Stimulated activated CD4-positive, alpha-beta T cell treated with anti-CD3 and anti-CD28 coated beads, Interleukin-4, amount 100 ng/mL, for 24 hours (primary cell): ENCODE measurements around the gene PSMF1.

Experiments
- DNase-seq: peaks from one replicate; pipeline ENCODE4 v3.0.0-alpha.2; 2020

PSMF1 gene

GRCh38 chr20:1118336-1119127, at the start of gene PSMF1:
Gene PSMF1 (plus strand): TSS chr20:1118602. CDS start chr20:1118774, 172 bp downstream.
- DNase-seq: peak; percentile 95

GRCh38 chr20:1072258-1072657, 46.1 kb upstream of the PSMF1 start:
- DNase-seq: no peak

DNA sequence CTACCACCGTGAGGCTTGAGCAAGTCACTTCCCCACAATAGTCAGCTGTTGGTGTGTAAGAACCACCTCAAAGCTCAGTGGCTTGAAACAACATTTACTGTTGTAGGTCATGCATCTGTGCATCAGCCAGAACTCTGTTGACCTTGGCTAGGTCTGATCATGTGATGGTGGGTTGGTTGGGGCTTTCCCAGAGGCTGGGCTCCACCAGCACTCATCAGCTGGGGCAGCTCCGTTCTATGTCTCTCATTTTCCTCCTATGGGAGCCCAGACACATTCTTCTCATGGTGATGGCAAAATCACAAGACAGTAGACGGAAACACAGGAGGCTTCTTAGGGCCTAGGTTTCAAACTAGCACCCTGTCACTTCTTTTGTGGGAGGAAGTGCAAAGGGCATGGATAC, 42.8 kb upstream of the PSMF1 start:
- DNase-seq: no peak

DNA sequence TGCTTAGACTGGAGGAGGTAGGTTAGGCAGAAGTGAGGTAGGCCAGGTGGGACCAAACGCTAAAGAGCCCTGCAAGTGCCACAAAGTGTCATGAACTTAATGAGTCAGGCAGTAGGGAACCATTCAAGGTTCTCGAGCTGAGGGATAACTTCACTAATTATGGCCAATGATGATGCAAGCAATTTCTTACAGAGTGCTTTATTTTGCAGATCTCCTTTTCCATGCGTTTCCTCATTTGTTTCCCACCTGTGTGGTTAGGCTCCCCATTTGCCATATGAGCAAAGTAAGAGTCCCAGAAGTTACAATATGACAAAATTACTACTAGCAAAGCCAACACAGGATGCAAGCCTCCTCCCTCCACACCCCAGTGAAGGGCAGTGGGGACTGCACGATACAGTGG, 36.5 kb upstream of the PSMF1 start:
- no peak for DNase-seq

GRCh38 chr20:1083431-1084080, 34.8 kb upstream of the PSMF1 start:
- no peak for DNase-seq

DNA sequence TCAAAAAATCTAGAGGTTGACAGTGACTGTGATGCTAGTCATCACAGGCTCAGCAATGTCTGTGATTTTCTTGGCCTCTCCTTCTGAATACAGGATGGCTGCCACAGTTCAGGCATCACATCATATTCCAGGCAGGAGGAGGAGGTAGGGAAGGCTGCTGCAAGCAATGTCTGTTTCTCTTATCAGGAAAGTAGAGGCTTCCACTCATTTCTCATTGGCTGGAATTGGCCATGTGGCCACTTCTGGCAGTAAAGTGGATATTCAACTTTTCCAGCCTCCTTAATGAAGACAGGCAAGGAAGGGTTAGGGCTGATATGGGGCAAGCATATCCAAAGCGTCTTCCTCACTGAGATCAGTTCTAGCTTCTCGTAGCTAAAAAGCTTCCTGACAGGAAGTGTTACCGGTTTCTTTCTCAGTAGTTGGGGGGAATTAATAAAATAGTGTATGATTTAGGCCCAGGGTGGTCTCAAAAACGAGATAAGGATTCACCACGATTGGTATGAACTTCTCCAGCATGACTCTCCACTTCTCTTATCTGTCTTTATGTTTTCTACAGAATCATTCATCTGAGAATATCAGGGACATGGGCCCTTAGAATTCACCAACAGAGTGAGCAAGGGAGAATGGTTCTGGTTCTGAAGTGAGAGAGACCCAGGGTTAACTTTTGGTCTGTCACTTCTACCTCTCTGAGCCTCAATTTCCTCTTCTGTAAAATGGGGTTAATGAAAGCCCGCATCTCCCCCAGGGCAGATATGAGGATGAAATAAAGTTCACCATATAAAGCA, 32.7 kb upstream of the PSMF1 start:
- DNase-seq: no peak

DNA sequence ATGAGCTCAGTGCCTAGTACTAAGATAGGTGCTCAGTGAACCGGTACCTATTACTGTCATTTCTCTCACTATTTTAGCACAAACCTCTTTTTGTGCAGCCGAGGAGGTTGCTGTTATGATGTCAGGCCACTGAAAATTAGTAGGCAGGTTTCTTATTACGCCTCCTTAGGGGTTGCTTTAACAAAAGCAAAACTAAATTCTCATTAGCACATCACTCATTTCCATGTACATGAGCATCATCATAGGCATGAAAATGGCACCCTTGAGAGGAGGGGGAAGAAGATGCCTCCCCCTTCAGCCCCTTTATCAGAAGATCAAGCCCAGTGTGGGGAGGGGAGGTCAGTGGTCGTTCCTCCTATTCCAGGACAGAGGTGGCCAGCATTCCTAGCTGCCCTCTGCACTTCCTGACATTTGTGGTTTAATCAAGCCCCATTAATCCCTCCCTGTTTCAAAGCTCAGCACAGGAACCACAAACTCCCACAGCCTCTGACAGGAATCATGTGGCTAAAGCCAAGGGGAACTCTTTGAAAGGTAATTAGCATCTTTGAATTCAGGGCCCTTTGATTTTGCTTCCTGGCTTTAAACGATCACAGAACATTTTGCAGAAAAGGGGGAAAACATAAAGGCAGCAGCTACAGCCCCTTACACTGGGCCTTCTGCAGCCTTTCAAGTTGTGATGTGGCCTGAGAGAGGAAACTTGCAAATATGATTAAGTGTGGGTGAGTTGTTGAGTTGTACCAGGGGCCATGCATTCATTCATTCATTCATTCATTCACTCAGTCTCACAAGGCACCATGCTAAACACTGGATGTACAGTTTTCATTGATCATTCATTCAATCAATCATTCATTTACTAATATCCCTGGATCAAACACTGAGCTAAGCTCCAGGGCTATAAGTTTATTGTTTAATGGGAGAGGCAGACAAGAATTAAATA, 31.9 kb upstream of the PSMF1 start:
- DNase-seq: no peak

DNA sequence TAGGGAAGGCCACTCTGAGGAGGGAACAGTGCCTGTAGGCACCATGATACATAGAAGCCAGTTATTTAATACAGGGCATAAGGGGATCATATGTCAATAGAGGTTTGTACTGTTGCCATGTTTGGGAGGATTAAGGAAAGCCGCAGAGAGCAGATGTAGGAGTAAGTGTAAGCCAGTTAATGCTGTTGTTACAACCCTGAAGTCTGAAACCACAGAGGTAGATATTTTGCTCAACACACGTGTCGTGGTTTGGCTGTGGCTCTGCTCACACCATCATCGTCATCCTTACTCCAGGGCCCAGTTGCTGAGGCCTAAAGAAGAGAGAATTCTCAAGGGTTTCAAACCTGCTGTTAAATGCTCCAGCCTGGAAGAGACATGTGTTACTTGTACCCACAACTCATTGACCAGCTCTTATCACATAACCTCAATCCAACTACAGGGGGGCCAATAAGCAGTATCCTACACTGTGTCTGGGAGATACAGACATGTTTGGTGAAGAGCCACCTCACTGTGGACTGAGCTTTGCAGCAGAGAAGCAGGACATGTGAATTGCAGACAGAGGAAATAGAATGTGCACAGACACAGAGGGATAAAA, 31.0 kb upstream of the PSMF1 start:
- no peak for DNase-seq

DNA sequence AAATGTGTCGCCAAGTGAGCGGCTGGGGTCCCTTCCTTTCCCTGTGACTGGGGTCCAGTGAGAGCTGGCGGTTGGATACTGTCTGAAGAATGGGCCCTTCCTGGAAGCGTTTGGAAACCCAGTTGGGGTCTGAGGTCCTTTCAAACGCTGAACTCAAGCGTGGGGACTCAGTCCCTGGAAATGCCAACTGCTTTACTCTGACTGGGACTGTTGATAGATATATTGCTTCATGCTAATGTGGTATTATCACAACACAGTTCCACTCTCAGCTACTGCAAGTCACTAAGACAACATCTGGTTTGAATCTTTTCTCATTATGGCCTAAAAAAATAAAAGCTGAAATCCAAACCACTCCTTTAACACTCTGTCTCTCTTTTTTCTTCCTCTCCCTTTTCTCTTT, 23.7 kb upstream of the PSMF1 start:
- DNase-seq: no peak

DNA sequence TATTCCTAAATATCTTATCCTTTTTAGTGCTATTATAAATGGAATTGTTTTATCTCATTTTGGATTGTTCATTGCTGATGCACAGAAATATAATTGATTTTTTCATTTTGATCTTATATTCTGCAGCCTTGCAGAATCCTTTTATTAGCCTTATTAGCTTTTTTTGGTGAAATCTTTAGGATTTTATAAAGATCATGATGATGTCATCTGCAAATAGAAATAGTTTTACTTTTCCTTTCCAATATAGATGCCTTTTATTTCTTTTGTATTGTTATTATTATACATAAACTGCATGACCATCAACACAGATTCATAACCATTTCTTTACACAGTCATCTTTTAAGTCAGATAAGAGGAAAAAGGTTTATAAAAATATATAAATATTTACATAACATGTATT, 16.9 kb upstream of the PSMF1 start:
- DNase-seq: no peak

GRCh38 chr20:1102016-1102415, 16.4 kb upstream of the PSMF1 start:
- no peak for DNase-seq

GRCh38 chr20:1103751-1104150, 14.7 kb upstream of the PSMF1 start:
- DNase-seq: no peak

- no peak for DNase-seq
Observed at GRCh38 chr20:1105599-1106194, 12.7 kb upstream of the PSMF1 start.

- no peak for DNase-seq
Observed at GRCh38 chr20:1107176-1107575, 11.2 kb upstream of the PSMF1 start.

DNA sequence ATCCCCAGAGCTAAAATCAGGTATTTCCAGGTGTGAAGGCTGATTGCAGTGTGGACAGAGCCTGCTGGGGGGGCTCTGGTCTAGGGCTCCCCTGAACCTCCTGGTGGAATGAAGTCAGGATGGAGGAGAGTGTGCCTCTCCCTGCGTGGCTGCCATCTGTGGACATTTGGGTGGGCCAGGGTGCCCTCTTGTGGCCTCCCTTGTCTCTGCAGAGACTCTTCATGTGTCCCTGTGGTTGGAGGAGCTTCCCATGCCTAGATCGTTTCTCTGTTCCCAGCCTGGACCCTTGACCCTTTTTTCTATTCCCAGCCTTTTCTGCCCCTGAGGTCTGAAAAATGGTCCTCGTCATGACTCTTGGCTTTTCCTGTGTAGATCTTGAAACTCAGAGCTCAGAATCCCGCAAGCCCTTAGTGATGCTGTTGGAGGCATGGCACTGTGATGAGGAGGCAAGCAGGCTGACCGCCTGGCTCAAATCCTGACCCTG, 9.9 kb upstream of the PSMF1 start:
- peak; percentile 54 for DNase-seq

- no peak for DNase-seq
Observed at GRCh38 chr20:1112908-1113307, 5.5 kb upstream of the PSMF1 start.

- DNase-seq: no peak
Observed at GRCh38 chr20:1118004-1118335, 432 bp upstream of the PSMF1 start.

GRCh38 chr20:1119128-1119505, 715 bp downstream of the PSMF1 start:
- DNase-seq: no peak

DNA sequence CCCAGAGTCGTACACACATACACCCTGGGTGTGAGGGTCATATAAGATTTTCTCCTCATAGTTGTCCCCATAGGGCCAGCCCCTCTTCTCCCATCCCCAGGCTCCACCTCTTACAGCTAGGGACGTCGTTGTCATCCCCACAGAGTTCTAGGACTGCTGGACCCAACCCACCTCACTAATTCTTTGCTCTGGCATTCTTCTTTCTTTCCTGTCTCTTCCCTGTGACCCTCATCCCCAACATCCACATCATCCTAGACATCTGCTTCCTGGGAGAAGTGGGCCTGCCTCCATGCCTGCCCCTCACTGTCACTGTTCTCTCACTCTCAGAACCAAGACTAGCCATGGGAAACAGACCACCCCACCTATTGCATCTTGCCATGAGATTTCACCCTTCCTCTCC, 1.1 kb downstream of the PSMF1 start:
- DNase-seq: no peak

DNA sequence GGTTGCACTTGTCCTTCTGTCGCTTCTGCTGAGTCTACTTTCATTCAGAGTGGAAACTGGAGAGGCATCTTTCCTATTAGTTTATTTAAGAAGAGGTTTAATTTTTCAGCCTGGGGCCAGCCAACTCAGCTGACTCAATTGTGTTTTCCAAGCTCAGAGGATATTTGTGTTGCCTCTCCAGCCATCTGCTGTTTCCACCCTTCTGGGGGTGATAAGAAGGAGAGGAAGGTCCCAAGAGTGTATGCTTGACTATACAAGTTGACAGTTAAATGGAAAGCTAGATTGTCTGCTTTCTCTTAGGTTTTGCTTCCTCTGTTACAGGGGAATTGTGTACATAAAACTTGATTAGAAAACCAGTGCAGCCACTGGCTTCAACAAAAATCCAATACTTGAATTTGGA, 3.0 kb downstream of the PSMF1 start:
- DNase-seq: no peak

DNA sequence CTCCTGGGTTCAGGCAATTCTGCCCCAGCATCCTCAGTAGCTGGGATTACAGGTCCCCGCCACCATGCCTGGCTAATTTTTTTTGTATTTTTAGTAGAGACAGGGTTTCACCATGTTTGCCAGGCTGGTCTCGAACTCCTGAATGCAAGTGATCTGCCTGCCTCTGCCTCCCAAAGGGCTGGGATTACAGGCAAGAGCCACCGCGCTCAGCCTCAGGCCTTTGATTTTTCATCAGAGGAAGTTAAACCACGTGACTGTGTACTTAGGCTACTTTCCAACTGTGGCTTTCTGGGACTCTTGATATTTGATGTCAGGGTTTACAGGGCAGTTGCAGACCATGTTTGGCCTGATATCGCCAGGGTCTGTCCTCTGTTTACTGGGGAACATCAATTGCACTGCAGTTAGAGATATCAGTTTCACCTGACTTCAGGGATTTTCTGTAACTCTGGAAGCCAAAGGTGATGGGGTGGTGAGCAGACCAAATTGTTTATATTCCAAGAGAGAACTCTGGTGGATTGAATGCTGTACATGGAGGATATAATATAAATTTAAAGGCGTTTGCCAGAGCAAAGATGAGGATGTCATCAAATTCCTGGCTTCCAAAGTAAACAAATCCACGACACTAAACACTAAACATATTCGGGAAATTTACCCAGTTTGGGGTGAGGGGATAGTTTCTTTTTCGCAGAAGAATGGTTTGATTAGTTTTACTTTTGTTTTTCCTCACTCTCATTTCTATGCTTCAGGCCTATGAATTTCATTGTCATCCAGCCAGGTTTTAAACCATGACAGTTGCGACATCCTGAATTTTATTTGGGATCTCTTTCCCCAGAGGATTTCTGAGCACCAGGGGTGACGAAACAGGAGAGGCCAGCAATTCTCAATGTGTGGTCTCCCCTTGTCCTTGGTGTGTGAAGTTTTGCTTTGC, 4.2 kb downstream of the PSMF1 start:
- DNase-seq: no peak
